ENCODE data around the gene IRS2.

The IRS2 gene

GRCh38 chr13:109745702-109746101 is 40.7 kb downstream of the IRS2 start:
- TF ChIP-seq CTCF (conservative IDR thresholded peaks at IDR 0.05), result no peak
- no peak overlapping the region for H3K27ac ChIP-seq

GRCh38 chr13:109745060-109745459 is 41.3 kb downstream of the IRS2 start:
- H3K27ac ChIP-seq, result peak overlapping the region; percentile 31

GRCh38 chr13:109744512-109745051 is 41.8 kb downstream of the IRS2 start:
- peak overlapping the region; percentile 31 for H3K27ac ChIP-seq
- peak; percentile 3; the same call in 1 of the 2 replicates for TF ChIP-seq CTCF (conservative IDR thresholded peaks at IDR 0.05)

More at GRCh38 chr13:109745060-109745459, 41.3 kb downstream of the IRS2 start:
- TF ChIP-seq CTCF (conservative IDR thresholded peaks at IDR 0.05), result no peak

GRCh38 chr13:109743706-109744453 is 42.5 kb downstream of the IRS2 start:
- peak overlapping the region; percentile 31 for H3K27ac ChIP-seq

GRCh38 chr13:109741966-109742365 is 44.4 kb downstream of the IRS2 start:
- H3K27ac ChIP-seq, result no peak overlapping the region
- TF ChIP-seq CTCF (conservative IDR thresholded peaks at IDR 0.05), result no peak

More at GRCh38 chr13:109743706-109744453, 42.5 kb downstream of the IRS2 start:
- peak; percentile 60 for TF ChIP-seq CTCF (conservative IDR thresholded peaks at IDR 0.05)

- no peak for TF ChIP-seq CTCF (conservative IDR thresholded peaks at IDR 0.05)
- H3K27ac ChIP-seq, result no peak overlapping the region
Observed at GRCh38 chr13:109740721-109741120, 45.7 kb downstream of the IRS2 start.

GRCh38 chr13:109740121-109740520 is 46.3 kb downstream of the IRS2 start:
- H3K27ac ChIP-seq, result no peak overlapping the region
- no peak for TF ChIP-seq CTCF (conservative IDR thresholded peaks at IDR 0.05)

Measured in VCaP (cell line).